ENCODE results near the gene NUP93. TPM values are rescaled to one million over a fixed set of nuclear protein-coding genes. Genes with fewer than 3 reads are reported as not detected.

The NUP93 gene
- total RNA-seq, 1 donor from 2014 or later = 60.2 TPM

GRCh38 chr16:56851671-56852400, 121.9 kb downstream of the NUP93 start:
- TF ChIP-seq, protein P1, sequence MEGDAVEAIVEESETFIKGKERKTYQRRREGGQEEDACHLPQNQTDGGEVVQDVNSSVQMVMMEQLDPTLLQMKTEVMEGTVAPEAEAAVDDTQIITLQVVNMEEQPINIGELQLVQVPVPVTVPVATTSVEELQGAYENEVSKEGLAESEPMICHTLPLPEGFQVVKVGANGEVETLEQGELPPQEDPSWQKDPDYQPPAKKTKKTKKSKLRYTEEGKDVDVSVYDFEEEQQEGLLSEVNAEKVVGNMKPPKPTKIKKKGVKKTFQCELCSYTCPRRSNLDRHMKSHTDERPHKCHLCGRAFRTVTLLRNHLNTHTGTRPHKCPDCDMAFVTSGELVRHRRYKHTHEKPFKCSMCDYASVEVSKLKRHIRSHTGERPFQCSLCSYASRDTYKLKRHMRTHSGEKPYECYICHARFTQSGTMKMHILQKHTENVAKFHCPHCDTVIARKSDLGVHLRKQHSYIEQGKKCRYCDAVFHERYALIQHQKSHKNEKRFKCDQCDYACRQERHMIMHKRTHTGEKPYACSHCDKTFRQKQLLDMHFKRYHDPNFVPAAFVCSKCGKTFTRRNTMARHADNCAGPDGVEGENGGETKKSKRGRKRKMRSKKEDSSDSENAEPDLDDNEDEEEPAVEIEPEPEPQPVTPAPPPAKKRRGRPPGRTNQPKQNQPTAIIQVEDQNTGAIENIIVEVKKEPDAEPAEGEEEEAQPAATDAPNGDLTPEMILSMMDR (IDR thresholded peaks at IDR 0.05; ENCODE audit: insufficient read depth, low read length, poor library complexity, severe bottlenecking) = peak; percentile 62
- no peaks in the 10 kb centered on the region for H3K27me3 ChIP-seq (ENCODE audit: control insufficient read depth, insufficient read depth, low read length)
- H3K4me3 ChIP-seq (ENCODE audit: low read depth, low read length) = no peak overlapping the region
- no peak for DNase-seq (ENCODE audit: low read depth)
- no peaks in the 10 kb centered on the region for H3K36me3 ChIP-seq (ENCODE audit: control insufficient read depth, insufficient read depth, low read length)

GRCh38 chr16:56852401-56852730, 122.4 kb downstream of the NUP93 start:
- Histone ChIP-seq H3K36me3 (ENCODE audit: control insufficient read depth, insufficient read depth, low read length) (no peaks in the 10 kb centered on the region), H3K27me3 (ENCODE audit: control insufficient read depth, insufficient read depth, low read length) (no peaks in the 10 kb centered on the region), H3K4me3 (ENCODE audit: low read depth, low read length) (no peak overlapping the region)
- TF ChIP-seq, protein P1 (IDR thresholded peaks at IDR 0.05; ENCODE audit: insufficient read depth, low read length, poor library complexity, severe bottlenecking) = no peak
- no peak for DNase-seq (ENCODE audit: low read depth)

- Histone ChIP-seq H3K36me3 (ENCODE audit: control insufficient read depth, insufficient read depth, low read length) (no peaks in the 10 kb centered on the region), H3K27me3 (ENCODE audit: control insufficient read depth, insufficient read depth, low read length) (no peaks in the 10 kb centered on the region), H3K4me3 (ENCODE audit: low read depth, low read length) (no peak overlapping the region)
- TF ChIP-seq, protein P1 (IDR thresholded peaks at IDR 0.05; ENCODE audit: insufficient read depth, low read length, poor library complexity, severe bottlenecking) = no peak
- no peak for DNase-seq (ENCODE audit: low read depth)
Measured at GRCh38 chr16:56852968-56853367, 123.0 kb downstream of the NUP93 start.

DNA sequence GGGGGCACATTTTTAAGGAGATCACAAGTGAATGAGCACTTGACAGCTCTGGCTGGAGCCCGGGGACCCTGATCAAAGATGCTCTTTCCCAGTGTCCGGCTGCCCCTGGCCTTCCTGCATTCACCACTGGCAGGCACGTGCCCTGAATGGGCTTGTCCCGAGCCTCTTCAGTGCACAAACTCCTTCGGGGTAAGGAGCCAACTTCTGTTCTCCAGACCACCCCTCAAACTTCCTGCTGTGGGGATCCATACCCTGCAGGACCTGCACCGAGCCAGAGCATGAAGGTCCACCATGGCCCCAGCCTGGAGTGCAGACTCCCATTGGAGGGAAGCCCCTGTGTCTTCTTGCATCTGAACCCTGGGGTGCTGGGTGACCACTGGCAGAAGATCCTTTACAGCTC, 125.3 kb downstream of the NUP93 start:
- Histone ChIP-seq H3K4me3 (ENCODE audit: low read depth, low read length) (no peak overlapping the region), H3K36me3 (ENCODE audit: control insufficient read depth, insufficient read depth, low read length) (no peaks in the 10 kb centered on the region), H3K27me3 (ENCODE audit: control insufficient read depth, insufficient read depth, low read length) (no peaks in the 10 kb centered on the region)
- no peak for DNase-seq (ENCODE audit: low read depth)
- TF ChIP-seq, protein P1 (IDR thresholded peaks at IDR 0.05; ENCODE audit: insufficient read depth, low read length, poor library complexity, severe bottlenecking) = no peak

- no peaks in the 10 kb centered on the region for H3K27me3 ChIP-seq (ENCODE audit: control insufficient read depth, insufficient read depth, low read length)
- no peaks in the 10 kb centered on the region for H3K36me3 ChIP-seq (ENCODE audit: control insufficient read depth, insufficient read depth, low read length)
- no peak overlapping the region for H3K4me3 ChIP-seq (ENCODE audit: low read depth, low read length)
- TF ChIP-seq, protein P1 (IDR thresholded peaks at IDR 0.05; ENCODE audit: insufficient read depth, low read length, poor library complexity, severe bottlenecking) = no peak
- DNase-seq (ENCODE audit: low read depth) = no peak
Measured at GRCh38 chr16:56855946-56856345, 126.0 kb downstream of the NUP93 start.

DNA sequence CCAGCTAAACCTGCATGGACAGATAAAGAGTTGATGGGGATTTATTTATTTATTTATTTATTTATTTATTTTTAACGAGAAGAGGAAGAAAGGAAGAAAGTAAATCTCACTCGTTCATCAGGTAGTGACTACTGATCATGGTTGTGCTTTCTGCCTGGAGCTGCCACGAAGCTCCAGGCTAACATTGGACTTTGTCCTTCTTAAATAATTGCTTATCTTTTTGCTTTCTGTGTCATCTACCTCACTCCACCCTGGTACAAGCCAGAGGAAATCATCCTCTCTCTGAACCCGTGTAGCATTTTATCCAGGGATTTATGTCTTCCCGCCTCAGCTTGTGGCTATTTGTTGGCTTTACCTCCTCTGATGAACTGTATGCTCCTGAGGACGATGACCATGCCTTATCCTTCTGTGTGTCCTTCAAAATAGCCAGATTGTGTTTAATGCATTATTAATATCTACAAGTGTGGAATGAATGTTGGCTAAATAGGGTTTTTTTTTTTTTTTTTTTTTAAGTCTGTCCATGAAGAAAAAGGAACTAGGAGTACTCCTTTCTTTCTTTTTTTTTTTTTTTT, 127.0 kb downstream of the NUP93 start:
- no peaks in the 10 kb centered on the region for H3K27me3 ChIP-seq (ENCODE audit: control insufficient read depth, insufficient read depth, low read length)
- no peak overlapping the region for H3K4me3 ChIP-seq (ENCODE audit: low read depth, low read length)
- DNase-seq (ENCODE audit: low read depth) = no peak
- TF ChIP-seq, protein P1 (IDR thresholded peaks at IDR 0.05; ENCODE audit: insufficient read depth, low read length, poor library complexity, severe bottlenecking) = no peak
- H3K36me3 ChIP-seq (ENCODE audit: control insufficient read depth, insufficient read depth, low read length) = no peaks in the 10 kb centered on the region

All from kidney epithelial cell (primary cell).